Peyer's patch (tissue), 4 donors: ENCODE data around the gene DMWD. TPM values are rescaled to one million over a fixed set of nuclear protein-coding genes. Genes with fewer than 3 reads are reported as not detected.
A peak's percentile ranks its signal among the peaks of the same experiment; 100 is the strongest.

ENCODE experiments used
- DNase-seq, 3 donors: peaks; one replicate each; pipeline ENCODE4 v3.0.0-alpha.2; 2017 to 2019
- H3K27ac ChIP-seq, 4 donors: fragments of 200-600 bp; sonication (generic); one replicate each; pipeline ENCODE4 v1.5.1; 2016 to 2019
- H3K27me3 ChIP-seq, 2 donors: fragments of 200-600 bp; sonication (generic); one replicate each; pipeline ENCODE4 v1.5.1; 2019
- H3K36me3 ChIP-seq, 3 donors: fragments of 200-600 bp; sonication (generic); one replicate each; pipeline ENCODE4 v1.5.1; 2016 to 2019
- H3K4me1 ChIP-seq, 4 donors: fragments of 200-600 bp; sonication (generic); one replicate each; pipeline ENCODE4 v1.5.1; 2016 to 2019
- H3K4me3 ChIP-seq, 4 donors: fragments of 200-600 bp; sonication (generic); 1 replicate in 3 of 4; 2 replicates in 1 of 4; pipeline ENCODE4 v1.5.1; 2016 to 2019; ENCODE audit warnings: mild to moderate bottlenecking in 1 of 4
- H3K9me3 ChIP-seq, 4 donors: fragments of 200-600 bp; sonication (generic); one replicate each; pipeline ENCODE4 v1.5.1; 2016 to 2019; ENCODE audit warnings: mild to moderate bottlenecking in 1 of 4
- POLR2A ChIP-seq, 2 donors: fragments of 450-650 bp; IDR thresholded peaks; one replicate each; pipeline ENCODE4 v1.5.1; 2017; ENCODE audit warnings: antibody characterized with exemption in 2 of 2, mild to moderate bottlenecking in 2 of 2, moderate library complexity in 2 of 2
- total RNA-seq, 4 donors: library from RNA; depleted of rRNA; stranded (reverse); fragments of >200 nt; gene quantifications; one replicate each; pipeline ENCODE4 v1.1.0, GENCODE V29; 2016
- TF ChIP-seq, protein P1 (sequence below), 6 experiments: fragments of 450-650 bp in 4 of 6; fragments of 200-600 bp in 2 of 6; sonication (generic) in 1 of 6; IDR thresholded peaks; one replicate each; pipeline ENCODE4 v1.5.1; 2017 to 2019; ENCODE audit warnings: antibody characterized with exemption in 6 of 6, mild to moderate bottlenecking in 3 of 6, moderate library complexity in 1 of 6

The DMWD gene
- total RNA-seq, 4 donors from 2014 or later: 20.8 to 63.8 (median 35.4) TPM

DNA sequence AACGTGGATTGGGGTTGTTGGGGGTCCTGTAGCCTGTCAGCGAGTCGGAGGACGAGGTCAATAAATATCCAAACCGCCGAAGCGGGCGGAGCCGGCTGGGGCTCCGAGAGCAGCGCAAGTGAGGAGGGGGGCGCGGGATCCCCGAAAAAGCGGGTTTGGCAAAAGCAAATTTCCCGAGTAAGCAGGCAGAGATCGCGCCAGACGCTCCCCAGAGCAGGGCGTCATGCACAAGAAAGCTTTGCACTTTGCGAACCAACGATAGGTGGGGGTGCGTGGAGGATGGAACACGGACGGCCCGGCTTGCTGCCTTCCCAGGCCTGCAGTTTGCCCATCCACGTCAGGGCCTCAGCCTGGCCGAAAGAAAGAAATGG lies 22.8 kb downstream of the DMWD start:
- Histone ChIP-seq H3K27me3 (no peaks in the 10 kb centered on the region), H3K4me3 (peak overlapping the region; percentile 50 to 89 (median 84)), H3K4me1 (peaks cover 0 to 47% (median 13%) of the 10 kb centered on the region in 4 donors), H3K9me3 (no peaks in the 10 kb centered on the region), H3K27ac (peak overlapping the region; percentile 76 to 99 (median 91)), H3K36me3 (no peaks in the 10 kb centered on the region)
- no peak for TF ChIP-seq POLR2A (IDR thresholded peaks at IDR 0.05)
- TF ChIP-seq, protein P1, sequence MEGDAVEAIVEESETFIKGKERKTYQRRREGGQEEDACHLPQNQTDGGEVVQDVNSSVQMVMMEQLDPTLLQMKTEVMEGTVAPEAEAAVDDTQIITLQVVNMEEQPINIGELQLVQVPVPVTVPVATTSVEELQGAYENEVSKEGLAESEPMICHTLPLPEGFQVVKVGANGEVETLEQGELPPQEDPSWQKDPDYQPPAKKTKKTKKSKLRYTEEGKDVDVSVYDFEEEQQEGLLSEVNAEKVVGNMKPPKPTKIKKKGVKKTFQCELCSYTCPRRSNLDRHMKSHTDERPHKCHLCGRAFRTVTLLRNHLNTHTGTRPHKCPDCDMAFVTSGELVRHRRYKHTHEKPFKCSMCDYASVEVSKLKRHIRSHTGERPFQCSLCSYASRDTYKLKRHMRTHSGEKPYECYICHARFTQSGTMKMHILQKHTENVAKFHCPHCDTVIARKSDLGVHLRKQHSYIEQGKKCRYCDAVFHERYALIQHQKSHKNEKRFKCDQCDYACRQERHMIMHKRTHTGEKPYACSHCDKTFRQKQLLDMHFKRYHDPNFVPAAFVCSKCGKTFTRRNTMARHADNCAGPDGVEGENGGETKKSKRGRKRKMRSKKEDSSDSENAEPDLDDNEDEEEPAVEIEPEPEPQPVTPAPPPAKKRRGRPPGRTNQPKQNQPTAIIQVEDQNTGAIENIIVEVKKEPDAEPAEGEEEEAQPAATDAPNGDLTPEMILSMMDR (IDR thresholded peaks at IDR 0.05): no peak
- peak in 2 of 3 donors; percentile 58 to 77 for DNase-seq

DNA sequence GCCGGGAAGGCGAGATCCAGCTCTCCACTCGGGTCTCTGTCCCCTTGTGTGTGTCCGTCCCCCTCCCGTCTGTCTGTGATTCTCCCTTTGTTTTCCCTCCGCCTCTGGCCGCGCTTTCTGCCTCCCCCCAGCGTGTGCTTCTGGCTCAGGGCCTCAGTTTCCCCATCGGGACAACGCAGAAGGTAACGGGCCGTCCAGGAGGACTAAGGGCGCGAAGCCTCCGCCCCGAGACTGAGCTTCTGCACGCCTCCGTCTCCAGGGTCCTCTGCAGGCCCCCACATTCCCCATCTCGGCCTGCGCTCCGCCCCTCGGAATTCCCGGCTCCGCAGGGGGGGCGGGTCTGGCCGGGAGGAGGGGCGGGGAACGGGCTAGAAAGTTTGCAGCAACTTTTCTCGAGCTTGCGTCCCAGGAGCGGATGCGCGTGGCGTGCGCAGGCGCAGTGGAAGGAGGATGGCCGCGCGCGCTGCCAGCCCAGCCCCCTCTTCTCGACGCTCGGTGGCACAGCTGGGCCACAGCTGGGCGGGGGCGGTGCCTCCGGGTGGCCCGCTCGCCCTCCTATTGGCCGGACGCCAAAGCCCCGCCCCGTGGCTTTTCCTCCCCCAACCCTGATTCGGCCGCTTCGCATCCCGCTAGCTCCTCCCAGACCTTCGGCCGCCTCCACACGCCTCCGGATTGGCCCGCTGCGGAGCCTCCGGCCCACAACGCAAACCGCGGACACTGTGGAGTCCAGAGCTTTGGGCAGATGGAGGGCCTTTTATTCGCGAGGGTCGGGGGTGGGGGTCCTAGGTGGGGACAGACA lies 23.5 kb downstream of the DMWD start, which contains the start of gene SIX5:
TSS of gene SIX5 (minus strand) at position 269 of the 799 bp plus-strand sequence. CDS start 408 bp downstream, outside the sequence.
- Histone ChIP-seq H3K36me3 (no peaks in the 10 kb centered on the region), H3K9me3 (no peaks in the 10 kb centered on the region), H3K4me1 (peaks cover 0 to 53% (median 13%) of the 10 kb centered on the region in 4 donors), H3K27ac (peak within 1 kb of the TSS; percentile 79 to 99 (median 91)), H3K27me3 (no peaks in the 10 kb centered on the region), H3K4me3 (peak within 1 kb of the TSS; percentile 50 to 89 (median 84))
- TF ChIP-seq, protein P1 (IDR thresholded peaks at IDR 0.05): peak in 1 of 6 experiments; percentile 4
- TF ChIP-seq POLR2A (IDR thresholded peaks at IDR 0.05): peak; percentile 31 to 59
- peak; percentile 94 to 99 (median 99) for DNase-seq

DNA sequence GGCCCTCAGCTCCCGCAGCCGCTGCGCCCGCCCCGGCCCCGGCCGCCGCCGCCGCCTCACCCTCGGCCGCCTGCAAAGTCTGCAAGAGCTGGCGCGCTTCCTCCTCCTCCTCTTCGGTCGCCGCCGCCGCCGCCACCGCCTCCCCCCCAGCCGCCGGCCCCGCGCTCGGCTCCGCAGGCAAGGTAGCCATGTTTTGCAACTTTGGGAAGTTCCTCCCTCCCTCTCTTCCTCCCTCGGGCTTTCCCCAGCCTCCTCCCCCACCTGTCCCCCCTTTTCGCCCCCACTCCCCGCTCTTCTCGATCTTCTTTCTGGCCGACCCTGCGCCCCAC lies 24.0 kb downstream of the DMWD start:
- Histone ChIP-seq H3K4me3 (peak overlapping the region; percentile 50 to 89 (median 84)), H3K27me3 (no peaks in the 10 kb centered on the region), H3K27ac (peak overlapping the region; percentile 79 to 99 (median 91)), H3K36me3 (no peaks in the 10 kb centered on the region), H3K4me1 (peaks cover 0 to 59% (median 13%) of the 10 kb centered on the region in 4 donors), H3K9me3 (no peaks in the 10 kb centered on the region)
- DNase-seq: peak in 1 of 3 donors; percentile 26
- TF ChIP-seq, protein P1 (IDR thresholded peaks at IDR 0.05): no peak
- TF ChIP-seq POLR2A (IDR thresholded peaks at IDR 0.05): no peak

DNA sequence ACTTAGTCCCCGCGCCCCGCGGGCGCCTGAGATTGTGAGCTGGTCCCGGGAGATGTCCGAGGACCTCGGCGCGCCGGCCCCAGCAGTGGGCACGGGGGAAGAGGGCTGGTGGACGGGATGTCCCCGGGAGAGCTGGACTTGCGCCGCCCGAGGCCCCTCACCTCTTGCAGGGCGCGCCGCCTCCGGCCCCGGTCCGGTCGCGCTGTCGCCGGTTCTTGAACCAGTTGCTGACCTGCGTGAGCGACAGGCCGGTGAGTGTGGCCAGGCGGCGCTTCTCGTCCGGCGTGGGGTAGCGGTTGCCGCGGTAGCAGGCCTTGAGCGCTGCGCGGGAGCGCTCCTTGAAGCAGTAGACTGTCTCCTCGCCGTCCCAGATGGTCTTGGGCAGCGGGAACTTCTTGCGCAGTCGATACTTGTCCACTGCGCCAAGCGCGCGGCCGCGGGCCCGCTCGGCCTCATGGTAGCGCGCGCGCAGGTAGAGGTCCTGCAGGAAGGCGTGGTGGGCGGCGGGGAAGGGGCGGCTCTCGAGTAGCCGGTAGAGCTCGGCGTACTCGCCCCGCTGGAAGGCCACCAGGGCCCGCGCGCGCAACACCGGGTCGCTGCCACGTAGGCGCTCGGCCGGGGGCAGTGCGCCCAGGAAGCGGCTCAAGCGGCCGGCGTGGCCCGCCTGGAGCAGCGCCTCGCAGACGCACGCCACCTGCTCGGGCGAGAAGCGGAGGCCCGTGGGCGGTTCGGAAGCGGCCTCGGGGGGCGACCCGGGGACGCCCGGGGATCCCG lies 24.6 kb downstream of the DMWD start:
- Histone ChIP-seq H3K9me3 (no peaks in the 10 kb centered on the region), H3K36me3 (no peaks in the 10 kb centered on the region), H3K27ac (peak overlapping the region; percentile 79 to 99 (median 91)), H3K4me1 (peaks cover 0 to 60% (median 13%) of the 10 kb centered on the region in 4 donors), H3K27me3 (no peaks in the 10 kb centered on the region), H3K4me3 (peak overlapping the region; percentile 50 to 89 (median 84))
- TF ChIP-seq POLR2A (IDR thresholded peaks at IDR 0.05): no peak
- TF ChIP-seq, protein P1 (IDR thresholded peaks at IDR 0.05): no peak
- DNase-seq: peak; percentile 29 to 73 (median 72)

DNA sequence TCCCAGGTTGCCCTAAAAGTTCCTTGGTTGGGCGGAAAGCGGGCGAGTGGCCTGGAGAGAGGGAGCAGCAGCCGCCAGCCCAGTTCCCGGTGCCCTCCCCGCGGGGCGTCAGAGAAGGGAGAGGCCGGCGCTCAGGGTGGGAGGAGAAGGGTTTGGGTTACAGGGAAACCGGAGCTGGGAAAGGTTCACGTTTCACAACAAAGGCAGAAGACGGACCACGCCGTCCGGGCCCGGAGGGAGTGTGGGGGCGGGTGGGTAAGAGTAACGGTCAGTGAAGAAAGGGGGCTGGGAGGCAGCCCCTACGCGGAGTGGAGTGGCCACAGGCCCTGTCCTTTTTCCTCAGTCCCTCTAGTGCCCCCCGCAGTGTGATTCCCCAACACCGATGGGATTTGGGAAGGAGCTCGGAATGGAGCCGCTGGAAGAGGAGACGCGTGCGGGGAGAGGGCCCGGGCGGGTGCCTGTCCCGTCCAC lies 25.2 kb downstream of the DMWD start:
- Histone ChIP-seq H3K9me3 (no peaks in the 10 kb centered on the region), H3K4me3 (peak overlapping the region; percentile 50 to 89 (median 84)), H3K27me3 (no peaks in the 10 kb centered on the region), H3K36me3 (no peaks in the 10 kb centered on the region), H3K4me1 (peaks cover 0 to 54% (median 13%) of the 10 kb centered on the region in 4 donors), H3K27ac (peak overlapping the region; percentile 79 to 99 (median 91))
- TF ChIP-seq POLR2A (IDR thresholded peaks at IDR 0.05): peak in 1 of 2 donors; percentile 32
- TF ChIP-seq, protein P1 (IDR thresholded peaks at IDR 0.05): no peak
- DNase-seq: peak in 2 of 3 donors; percentile 68 to 72
